ENCODE measurements around the gene ACOXL.

Gene ACOXL

DNA sequence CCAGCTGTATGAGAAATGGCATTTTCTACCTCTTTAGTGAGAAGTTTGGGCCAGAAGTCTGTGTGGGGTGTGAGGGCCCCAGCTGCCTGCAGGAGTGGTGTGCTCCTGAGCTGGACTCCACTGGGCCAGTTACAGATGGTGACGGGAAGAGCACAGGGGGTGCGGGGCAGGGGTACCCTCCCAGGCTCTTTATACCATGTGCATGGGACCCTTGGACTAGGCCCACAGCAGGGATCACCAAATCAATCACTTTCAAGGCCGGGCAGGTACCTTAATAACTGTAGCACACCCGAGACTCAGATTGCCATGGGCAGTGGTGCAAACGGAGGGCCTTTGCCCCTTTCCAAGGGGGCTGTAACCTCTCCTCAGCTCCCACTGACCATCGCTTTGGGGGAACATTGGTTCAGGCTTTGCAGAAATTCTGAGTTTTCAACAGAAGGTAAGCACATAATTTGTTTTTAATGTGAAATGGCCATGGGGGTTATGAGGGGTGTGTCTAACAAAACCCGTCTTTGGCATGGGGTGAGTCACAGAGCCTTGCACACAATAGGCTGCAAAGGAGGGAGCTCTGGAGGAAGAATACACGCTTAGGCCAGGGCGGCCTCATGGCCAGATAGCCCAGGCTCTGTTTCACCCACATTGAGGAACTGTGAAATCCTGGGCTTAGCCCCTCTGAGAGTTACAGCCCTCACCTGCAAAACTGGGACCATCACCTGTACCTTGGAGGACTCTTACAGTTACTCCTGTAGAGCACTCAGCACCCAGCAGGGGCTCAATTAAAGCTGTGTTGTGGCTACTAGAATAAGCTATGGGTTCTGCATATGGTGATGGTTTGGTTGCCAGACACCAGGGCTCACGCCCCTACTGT, 247.3 kb downstream of the ACOXL start:
- no peak for DNase-seq

- no peak for DNase-seq
Observed at GRCh38 chr2:110980339-110981062, 248.1 kb downstream of the ACOXL start.

GRCh38 chr2:110983133-110983532, 250.8 kb downstream of the ACOXL start:
- no peak for DNase-seq

- no peak for DNase-seq
Observed at GRCh38 chr2:110984694-110985490, 252.5 kb downstream of the ACOXL start.

- no peak for DNase-seq
Observed at GRCh38 chr2:110990440-110990839, 258.1 kb downstream of the ACOXL start.

DNA sequence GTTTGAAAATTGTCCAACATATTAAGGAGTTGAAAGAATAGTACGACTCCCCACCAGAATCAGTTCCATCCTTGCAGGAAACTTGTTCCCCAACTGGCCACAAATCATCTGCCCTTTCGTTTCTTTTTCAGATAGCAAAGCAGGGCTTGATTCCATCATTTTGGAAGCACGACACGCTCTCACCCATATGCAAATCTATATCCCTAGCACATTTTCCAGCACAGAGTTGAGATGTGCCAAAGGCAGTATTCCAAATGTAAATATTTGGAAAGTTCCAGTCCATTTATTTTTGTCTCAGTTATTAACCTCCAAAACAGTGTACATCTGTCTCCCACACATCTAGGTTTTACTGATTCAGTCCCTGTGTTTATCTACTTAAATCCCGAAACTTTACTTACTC, 259.5 kb downstream of the ACOXL start:
- no peak for DNase-seq

DNA sequence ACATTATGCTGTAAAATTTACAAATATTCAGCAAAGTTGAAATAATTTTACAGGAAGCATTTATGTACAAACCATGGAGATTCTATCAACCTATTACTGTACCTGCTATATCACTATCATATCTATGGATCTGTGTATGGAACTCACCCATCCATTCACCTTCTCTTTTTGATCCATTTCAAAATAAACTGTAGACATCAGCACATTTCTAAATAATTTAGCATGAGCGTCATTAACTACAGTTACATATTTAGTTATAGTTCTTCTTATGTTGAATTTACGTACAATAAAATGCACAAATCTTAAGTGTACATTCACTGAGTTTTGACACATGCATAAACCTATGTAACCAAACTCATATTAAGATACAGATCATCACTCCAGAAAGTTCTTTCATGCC, 260.5 kb downstream of the ACOXL start:
- no peak for DNase-seq

DNA sequence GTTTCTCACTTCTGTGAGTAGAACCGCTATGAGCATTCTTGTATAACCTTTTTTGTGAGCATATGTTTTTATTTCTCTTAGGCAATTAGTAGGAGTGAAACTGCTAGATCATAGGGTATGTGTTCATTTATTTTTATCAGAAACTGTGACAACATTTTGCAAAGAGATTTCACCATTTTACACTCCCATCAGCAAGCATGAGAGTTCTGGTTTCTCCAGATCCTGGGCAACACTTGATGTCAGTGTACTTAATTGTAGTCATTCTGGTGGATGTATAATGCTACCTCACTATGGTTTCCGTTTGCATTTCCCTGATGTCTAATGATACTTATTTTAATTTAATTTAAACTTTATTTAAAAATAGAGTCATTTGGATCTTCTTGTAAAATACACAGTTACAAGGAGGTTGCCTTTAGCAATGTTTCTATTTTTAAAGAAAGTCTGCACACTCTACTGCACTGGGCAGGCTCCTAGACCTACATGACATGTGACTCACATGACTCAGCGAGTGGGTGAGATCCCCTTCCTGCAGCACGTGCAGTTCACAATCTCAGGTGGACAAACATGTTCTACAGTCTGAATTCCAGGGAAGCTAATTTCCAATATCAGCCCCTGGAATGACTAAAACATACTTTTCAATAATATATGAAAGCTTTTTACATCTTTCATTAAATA, 261.3 kb downstream of the ACOXL start:
- DNase-seq = no peak

GRCh38 chr2:110994250-110994961, 262.0 kb downstream of the ACOXL start:
- DNase-seq = no peak

- DNase-seq = no peak
Observed at GRCh38 chr2:110995911-110996310, 263.5 kb downstream of the ACOXL start.

DNA sequence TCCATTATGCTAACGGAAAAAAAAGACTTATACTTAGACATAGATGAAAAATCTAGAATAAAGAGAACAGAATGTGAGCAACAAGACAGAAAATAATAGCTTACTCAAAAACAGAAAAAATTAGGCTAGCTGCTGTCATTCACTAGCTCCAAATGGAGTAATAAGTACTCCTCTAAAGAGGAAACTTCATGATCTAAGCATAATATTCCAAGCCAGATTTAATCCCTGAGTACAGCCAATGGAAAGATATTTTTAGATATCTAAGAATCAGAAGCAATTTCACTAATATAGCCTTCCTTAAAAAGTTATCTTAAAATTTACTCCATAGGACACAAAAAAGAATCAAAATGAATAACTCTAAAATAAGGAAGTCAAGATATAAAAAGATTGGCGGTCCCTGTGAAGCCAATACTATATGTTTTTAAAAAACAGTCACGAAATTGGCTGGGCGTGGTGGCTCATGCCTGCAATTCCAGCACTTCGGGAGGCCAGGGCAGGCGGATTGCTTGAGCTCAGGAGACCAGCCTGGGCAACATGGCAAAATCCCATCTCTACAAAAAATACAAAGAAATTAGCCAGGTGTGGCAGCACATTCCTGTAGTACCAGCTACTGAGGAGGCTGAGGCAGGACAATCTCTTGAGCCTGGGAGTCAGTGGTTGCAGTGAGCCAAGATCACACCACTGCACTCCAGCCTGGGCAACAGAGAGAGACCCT, 265.1 kb downstream of the ACOXL start:
- no peak for DNase-seq

- DNase-seq = no peak
Observed at GRCh38 chr2:110998311-110998710, 265.9 kb downstream of the ACOXL start.

GRCh38 chr2:110999626-111000025, 267.3 kb downstream of the ACOXL start:
- DNase-seq = no peak

DNA sequence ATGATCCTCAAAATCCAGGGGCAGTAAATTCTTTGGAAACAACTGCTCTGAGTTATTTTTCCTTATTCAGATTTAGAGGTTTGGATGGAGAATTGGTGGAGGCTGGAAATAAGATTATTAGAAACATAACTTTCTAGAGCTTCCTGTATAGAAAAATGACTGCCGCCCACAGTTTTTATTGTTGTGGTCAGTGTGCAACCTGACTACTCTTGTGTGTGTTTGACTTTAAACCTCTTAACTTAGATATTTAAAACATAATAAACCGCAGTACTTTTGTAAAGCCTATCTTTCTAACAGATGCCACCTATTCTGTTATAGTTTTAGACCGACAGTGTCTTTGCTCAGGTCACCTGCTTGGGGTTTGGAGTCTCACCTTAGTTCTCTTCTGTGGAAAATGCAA, 272.9 kb downstream of the ACOXL start:
- DNase-seq = no peak

DNA sequence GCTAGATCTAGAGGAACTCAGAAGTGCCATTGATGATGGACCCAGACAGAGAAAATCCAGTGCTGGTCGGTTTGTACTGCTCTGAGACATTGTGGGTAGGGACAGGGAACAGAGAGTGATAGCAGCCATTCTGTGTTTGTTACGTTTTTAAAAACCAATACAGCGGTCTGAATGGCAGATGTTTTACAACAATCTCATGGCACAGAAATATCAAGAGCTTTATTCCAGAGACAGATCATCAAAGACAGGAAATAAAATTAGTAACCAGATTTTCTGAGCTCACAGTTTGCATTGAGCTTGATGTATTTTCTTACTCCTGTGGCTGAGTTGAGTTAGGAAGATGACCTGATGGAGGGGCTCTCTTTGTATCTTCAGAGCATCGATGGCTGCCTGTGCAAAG, 273.4 kb downstream of the ACOXL start:
- no peak for DNase-seq

- DNase-seq = no peak
Observed at GRCh38 chr2:111007757-111008688, 275.6 kb downstream of the ACOXL start.

- DNase-seq = no peak
Observed at GRCh38 chr2:111011218-111011617, 278.8 kb downstream of the ACOXL start.

DNA sequence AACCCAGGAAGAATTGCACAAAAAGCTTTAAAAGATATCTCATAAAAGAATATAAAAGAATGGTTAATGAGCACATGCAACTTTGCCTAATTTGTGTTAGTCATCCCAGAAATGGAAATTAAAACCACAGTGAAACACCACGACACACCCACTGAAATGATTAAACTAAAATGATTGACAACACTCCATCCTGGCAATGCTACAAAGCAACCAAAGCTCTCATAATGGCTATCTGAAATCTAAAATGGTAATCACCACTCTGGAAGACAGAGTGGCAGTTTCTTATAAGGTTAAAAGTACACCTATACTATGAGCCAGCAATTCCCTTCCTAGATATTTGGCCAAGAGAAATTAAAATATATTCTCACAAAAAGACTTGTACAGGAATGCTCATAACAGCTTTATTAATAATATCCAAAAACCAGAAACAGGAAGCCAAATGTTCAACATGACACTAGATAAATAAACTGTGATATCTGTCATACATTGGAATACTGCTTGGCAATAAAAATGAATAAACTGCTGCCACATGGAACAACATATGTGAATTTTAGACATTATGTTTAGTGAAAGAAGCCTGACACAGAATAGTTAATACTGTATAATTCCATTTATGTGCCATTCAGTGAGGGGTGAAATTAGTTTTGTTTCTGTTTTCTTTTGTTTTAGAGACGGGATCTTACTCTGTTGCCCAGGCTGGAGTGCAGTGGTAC, 283.1 kb downstream of the ACOXL start:
- DNase-seq = no peak

DNA sequence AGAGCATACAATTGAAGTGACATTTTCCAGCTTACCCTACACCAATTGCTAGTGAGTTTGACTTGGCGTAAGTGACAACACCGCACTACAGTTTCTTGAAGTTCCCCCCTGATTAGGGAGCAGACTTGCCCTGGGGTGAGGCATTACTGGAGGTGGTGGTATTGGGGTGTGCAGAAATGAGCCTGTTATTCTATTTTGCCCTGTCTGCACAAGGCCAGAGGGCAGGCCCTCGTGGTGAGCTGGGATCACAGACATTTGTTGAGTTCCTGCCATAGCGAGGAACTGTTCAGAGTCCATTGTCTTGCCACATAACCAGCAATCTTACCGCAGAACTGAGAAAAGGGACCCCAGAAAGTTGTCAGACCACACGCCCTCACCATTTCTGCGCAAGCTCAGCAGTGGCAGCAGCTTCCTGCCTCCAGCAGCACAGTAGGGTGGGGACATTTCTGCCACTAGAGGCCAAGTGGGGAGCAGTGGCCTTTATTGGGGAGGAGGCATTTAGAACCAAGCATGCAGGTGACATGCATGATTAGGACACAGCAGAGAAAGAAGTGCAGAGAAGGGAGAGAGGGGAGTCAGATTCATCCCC, 284.8 kb downstream of the ACOXL start:
- DNase-seq = no peak

Data from activated gamma-delta T cell (primary cell).